ENCODE data around the gene SCAPER. TPM values are rescaled to one million over a fixed set of nuclear protein-coding genes. Genes with fewer than 3 reads are reported as not detected.

Gene SCAPER
- total RNA-seq, 1 experiment from 2014 or later, result 21.5 TPM

- Histone ChIP-seq H3K27me3 (replicated peaks; ENCODE audit: insufficient read depth, low read depth, low read length, poor library complexity) (peaks cover 83% of the 10 kb centered on the region), H3K36me3 (ENCODE audit: insufficient read depth, low read length, poor library complexity, severe bottlenecking) (no peaks in the 10 kb centered on the region), H3K27ac (ENCODE audit: low read depth, low read length, poor library complexity, severe bottlenecking) (no peak overlapping the region), H3K4me3 (ENCODE audit: low read depth, low read length, poor library complexity, severe bottlenecking) (peak overlapping the region; percentile 32), H3K9me3 (ENCODE audit: low read depth, low read length, poor library complexity, severe bottlenecking) (no peaks in the 10 kb centered on the region), H3K4me1 (ENCODE audit: insufficient read depth, low read length, poor library complexity, severe bottlenecking) (peaks cover 32% of the 10 kb centered on the region)
- BruUV-seq (replicated peaks), result no TSS peak
- ChIA-PET POLR2A (ENCODE audit: low non-redundant PET) (no interaction called here), CTCF (no interaction called here)
- intact Hi-C loops (cut with micrococcal nuclease; ENCODE audit: unreplicated experiment), result no loop called here
- TF ChIP-seq CTCF (conservative IDR thresholded peaks at IDR 0.05; ENCODE audit: low read depth, low read length) (peak; percentile 43; the same call in 1 of the 2 replicates), EZH2 (IDR thresholded peaks at IDR 0.05; ENCODE audit: borderline replicate concordance, low read depth, low read length, poor library complexity, severe bottlenecking) (peak; percentile 87)
- peak; percentile 52 for DNase-seq (ENCODE audit: low spot score)
Observed at GRCh38 chr15:76340803-76341365, 564.3 kb downstream of the SCAPER start.

- H3K4me1 ChIP-seq (ENCODE audit: insufficient read depth, low read length, poor library complexity, severe bottlenecking), result peaks cover 33% of the 10 kb centered on the region
- H3K27ac ChIP-seq (ENCODE audit: low read depth, low read length, poor library complexity, severe bottlenecking), result no peak overlapping the region
- no peak for DNase-seq (ENCODE audit: low spot score)
- TF ChIP-seq CTCF (conservative IDR thresholded peaks at IDR 0.05; ENCODE audit: low read depth, low read length), result no peak
- no peak for TF ChIP-seq EZH2 (IDR thresholded peaks at IDR 0.05; ENCODE audit: borderline replicate concordance, low read depth, low read length, poor library complexity, severe bottlenecking)
- intact Hi-C loops (cut with micrococcal nuclease; ENCODE audit: unreplicated experiment), result no loop called here
- CTCF ChIA-PET, result interaction anchor here (0.6 kb wide), 1 partner anchor 68 kb away, joined by 3 read pairs; no protein-coding TSS in a partner anchor
- no TSS peak for BruUV-seq (replicated peaks)
- H3K36me3 ChIP-seq (ENCODE audit: insufficient read depth, low read length, poor library complexity, severe bottlenecking), result no peaks in the 10 kb centered on the region
- POLR2A ChIA-PET (ENCODE audit: low non-redundant PET), result no interaction called here
- peaks cover 78% of the 10 kb centered on the region for H3K27me3 ChIP-seq (replicated peaks; ENCODE audit: insufficient read depth, low read depth, low read length, poor library complexity)
- no peaks in the 10 kb centered on the region for H3K9me3 ChIP-seq (ENCODE audit: low read depth, low read length, poor library complexity, severe bottlenecking)
- H3K4me3 ChIP-seq (ENCODE audit: low read depth, low read length, poor library complexity, severe bottlenecking), result peak overlapping the region; percentile 32
Observed at GRCh38 chr15:76340198-76340802, 564.8 kb downstream of the SCAPER start.

GRCh38 chr15:76339305-76340197, 565.6 kb downstream of the SCAPER start:
- H3K4me3 ChIP-seq (ENCODE audit: low read depth, low read length, poor library complexity, severe bottlenecking), result peak overlapping the region; percentile 32
- peaks cover 70% of the 10 kb centered on the region for H3K27me3 ChIP-seq (replicated peaks; ENCODE audit: insufficient read depth, low read depth, low read length, poor library complexity)
- peaks cover 35% of the 10 kb centered on the region for H3K4me1 ChIP-seq (ENCODE audit: insufficient read depth, low read length, poor library complexity, severe bottlenecking)
- POLR2A ChIA-PET (ENCODE audit: low non-redundant PET), result no interaction called here
- intact Hi-C loops (cut with micrococcal nuclease; ENCODE audit: unreplicated experiment), result loop anchor here (10.0 kb wide), 1 partner anchor 505 kb away; no protein-coding TSS in a partner anchor
- H3K27ac ChIP-seq (ENCODE audit: low read depth, low read length, poor library complexity, severe bottlenecking), result no peak overlapping the region
- H3K36me3 ChIP-seq (ENCODE audit: insufficient read depth, low read length, poor library complexity, severe bottlenecking), result no peaks in the 10 kb centered on the region
- no peak for TF ChIP-seq EZH2 (IDR thresholded peaks at IDR 0.05; ENCODE audit: borderline replicate concordance, low read depth, low read length, poor library complexity, severe bottlenecking)
- TF ChIP-seq CTCF (conservative IDR thresholded peaks at IDR 0.05; ENCODE audit: low read depth, low read length), result no peak
- BruUV-seq (replicated peaks), result no TSS peak
- CTCF ChIA-PET, result interaction anchor here (0.6 kb wide), 1 partner anchor 69 kb away, joined by 3 read pairs; no protein-coding TSS in a partner anchor
- DNase-seq (ENCODE audit: low spot score), result no peak
- no peaks in the 10 kb centered on the region for H3K9me3 ChIP-seq (ENCODE audit: low read depth, low read length, poor library complexity, severe bottlenecking)
